Measurements from ENCODE around the gene SLC46A3. TPM values are rescaled to one million over a fixed set of nuclear protein-coding genes. Genes with fewer than 3 reads are reported as not detected.

The SLC46A3 gene
- total and polyA plus RNA-seq, 2 experiments from 2014 or later = 0.16 to 0.28 TPM

- Histone ChIP-seq H3F3A (replicated peaks; ENCODE audit: low read depth) (no peaks in the 10 kb centered on the region), H3K4me2 (peak overlapping the region; percentile 94), H3K79me2 (replicated peaks; ENCODE audit: insufficient read depth) (peaks cover 82% of the 10 kb centered on the region), H3K36me3 (ENCODE audit: insufficient read depth) (peaks cover 15% of the 10 kb centered on the region), H3K4me1 (ENCODE audit: insufficient read depth) (peaks cover 18% of the 10 kb centered on the region), H3K27me3 (ENCODE audit: insufficient read depth) (no peaks in the 10 kb centered on the region), H2AFZ (peak overlapping the region; percentile 97), H3K9me2 (ENCODE audit: insufficient read depth) (no peaks in the 10 kb centered on the region), H3K4me3 (peak overlapping the region; percentile 92), H4K20me1 (replicated peaks; ENCODE audit: insufficient read depth) (peaks cover 24% of the 10 kb centered on the region), H3K27ac (ENCODE audit: low read depth) (peak overlapping the region; percentile 75)
- Mint-ChIP-seq H3K9me3 (no peaks in the 10 kb centered on the region), H3K27ac (peak overlapping the region; percentile 86), H3K4me1 (peaks cover 29% of the 10 kb centered on the region), H3K4me3 (peak overlapping the region; percentile 96), H3K36me3 (ENCODE audit: low read depth) (peaks cover 25% of the 10 kb centered on the region), H3K27me3 (ENCODE audit: insufficient read depth, low read depth, poor library complexity) (peaks cover 3% of the 10 kb centered on the region)
- ATAC-seq (peak; percentile 46), DNase-seq (ENCODE audit: low spot score) (no peak)
- TF ChIP-seq, protein P1, sequence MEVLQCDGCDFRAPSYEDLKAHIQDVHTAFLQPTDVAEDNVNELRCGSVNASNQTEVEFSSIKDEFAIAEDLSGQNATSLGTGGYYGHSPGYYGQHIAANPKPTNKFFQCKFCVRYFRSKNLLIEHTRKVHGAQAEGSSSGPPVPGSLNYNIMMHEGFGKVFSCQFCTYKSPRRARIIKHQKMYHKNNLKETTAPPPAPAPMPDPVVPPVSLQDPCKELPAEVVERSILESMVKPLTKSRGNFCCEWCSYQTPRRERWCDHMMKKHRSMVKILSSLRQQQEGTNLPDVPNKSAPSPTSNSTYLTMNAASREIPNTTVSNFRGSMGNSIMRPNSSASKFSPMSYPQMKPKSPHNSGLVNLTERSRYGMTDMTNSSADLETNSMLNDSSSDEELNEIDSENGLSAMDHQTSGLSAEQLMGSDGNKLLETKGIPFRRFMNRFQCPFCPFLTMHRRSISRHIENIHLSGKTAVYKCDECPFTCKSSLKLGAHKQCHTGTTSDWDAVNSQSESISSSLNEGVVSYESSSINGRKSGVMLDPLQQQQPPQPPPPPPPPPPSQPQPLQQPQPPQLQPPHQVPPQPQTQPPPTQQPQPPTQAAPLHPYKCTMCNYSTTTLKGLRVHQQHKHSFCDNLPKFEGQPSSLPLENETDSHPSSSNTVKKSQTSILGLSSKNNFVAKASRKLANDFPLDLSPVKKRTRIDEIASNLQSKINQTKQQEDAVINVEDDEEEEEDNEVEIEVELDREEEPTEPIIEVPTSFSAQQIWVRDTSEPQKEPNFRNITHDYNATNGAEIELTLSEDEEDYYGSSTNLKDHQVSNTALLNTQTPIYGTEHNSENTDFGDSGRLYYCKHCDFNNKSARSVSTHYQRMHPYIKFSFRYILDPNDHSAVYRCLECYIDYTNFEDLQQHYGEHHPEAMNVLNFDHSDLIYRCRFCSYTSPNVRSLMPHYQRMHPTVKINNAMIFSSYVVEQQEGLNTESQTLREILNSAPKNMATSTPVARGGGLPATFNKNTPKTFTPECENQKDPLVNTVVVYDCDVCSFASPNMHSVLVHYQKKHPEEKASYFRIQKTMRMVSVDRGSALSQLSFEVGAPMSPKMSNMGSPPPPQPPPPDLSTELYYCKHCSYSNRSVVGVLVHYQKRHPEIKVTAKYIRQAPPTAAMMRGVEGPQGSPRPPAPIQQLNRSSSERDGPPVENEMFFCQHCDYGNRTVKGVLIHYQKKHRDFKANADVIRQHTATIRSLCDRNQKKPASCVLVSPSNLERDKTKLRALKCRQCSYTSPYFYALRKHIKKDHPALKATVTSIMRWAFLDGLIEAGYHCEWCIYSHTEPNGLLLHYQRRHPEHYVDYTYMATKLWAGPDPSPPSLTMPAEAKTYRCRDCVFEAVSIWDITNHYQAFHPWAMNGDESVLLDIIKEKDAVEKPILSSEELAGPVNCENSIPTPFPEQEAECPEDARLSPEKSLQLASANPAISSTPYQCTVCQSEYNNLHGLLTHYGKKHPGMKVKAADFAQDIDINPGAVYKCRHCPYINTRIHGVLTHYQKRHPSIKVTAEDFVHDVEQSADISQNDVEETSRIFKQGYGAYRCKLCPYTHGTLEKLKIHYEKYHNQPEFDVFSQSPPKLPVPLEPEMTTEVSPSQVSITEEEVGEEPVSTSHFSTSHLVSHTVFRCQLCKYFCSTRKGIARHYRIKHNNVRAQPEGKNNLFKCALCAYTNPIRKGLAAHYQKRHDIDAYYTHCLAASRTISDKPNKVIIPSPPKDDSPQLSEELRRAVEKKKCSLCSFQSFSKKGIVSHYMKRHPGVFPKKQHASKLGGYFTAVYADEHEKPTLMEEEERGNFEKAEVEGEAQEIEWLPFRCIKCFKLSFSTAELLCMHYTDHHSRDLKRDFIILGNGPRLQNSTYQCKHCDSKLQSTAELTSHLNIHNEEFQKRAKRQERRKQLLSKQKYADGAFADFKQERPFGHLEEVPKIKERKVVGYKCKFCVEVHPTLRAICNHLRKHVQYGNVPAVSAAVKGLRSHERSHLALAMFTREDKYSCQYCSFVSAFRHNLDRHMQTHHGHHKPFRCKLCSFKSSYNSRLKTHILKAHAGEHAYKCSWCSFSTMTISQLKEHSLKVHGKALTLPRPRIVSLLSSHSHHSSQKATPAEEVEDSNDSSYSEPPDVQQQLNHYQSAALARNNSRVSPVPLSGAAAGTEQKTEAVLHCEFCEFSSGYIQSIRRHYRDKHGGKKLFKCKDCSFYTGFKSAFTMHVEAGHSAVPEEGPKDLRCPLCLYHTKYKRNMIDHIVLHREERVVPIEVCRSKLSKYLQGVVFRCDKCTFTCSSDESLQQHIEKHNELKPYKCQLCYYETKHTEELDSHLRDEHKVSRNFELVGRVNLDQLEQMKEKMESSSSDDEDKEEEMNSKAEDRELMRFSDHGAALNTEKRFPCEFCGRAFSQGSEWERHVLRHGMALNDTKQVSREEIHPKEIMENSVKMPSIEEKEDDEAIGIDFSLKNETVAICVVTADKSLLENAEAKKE (CRISPR knock-in tag; IDR thresholded peaks at IDR 0.05) = no peak
- no peak for TF ChIP-seq NANOG (IDR thresholded peaks at IDR 0.05; ENCODE audit: borderline replicate concordance)
- no peak for TF ChIP-seq ZNF331 (CRISPR knock-in tag; IDR thresholded peaks at IDR 0.05; ENCODE audit: low read depth)
- TF ChIP-seq POLR2AphosphoS5 (IDR thresholded peaks at IDR 0.05; ENCODE audit: low read depth) = no peak
- no peak for TF ChIP-seq CTCF (conservative IDR thresholded peaks at IDR 0.05; ENCODE audit: low read depth in 2 of 2)
- TF ChIP-seq ETS1 (IDR thresholded peaks at IDR 0.05) = no peak
- no peak for TF ChIP-seq CREB1 (CRISPR knock-in tag; IDR thresholded peaks at IDR 0.05; ENCODE audit: low read depth)
- no peak for TF ChIP-seq STAT1 (IDR thresholded peaks at IDR 0.05; ENCODE audit: unreplicated experiment)
- no peak for TF ChIP-seq EZH2phosphoT487 (IDR thresholded peaks at IDR 0.05; ENCODE audit: unreplicated experiment)
- no peak for TF ChIP-seq JUNB (IDR thresholded peaks at IDR 0.05; ENCODE audit: unreplicated experiment)
- TF ChIP-seq EZH2 (IDR thresholded peaks at IDR 0.05; ENCODE audit: low read depth, unreplicated experiment) = no peak
- no peak for TF ChIP-seq ZNF114 (CRISPR knock-in tag; IDR thresholded peaks at IDR 0.05)
- TF ChIP-seq REST (IDR thresholded peaks at IDR 0.05; ENCODE audit: unreplicated experiment) = no peak
Observed at GRCh38 chr13:28658539-28658795, 60.3 kb downstream of the SLC46A3 start.

All from GM23338 (cell line).